Measurements from ENCODE around the gene PYCR2.
"Not testable (repeated sequence)": the region's sequence is repeated elsewhere in the genome, so short reads cannot be mapped to it uniquely, and the experiment has no call there.

PYCR2 gene

GRCh38 chr1:225923692-225924555 lies at the start of gene PYCR2:
Gene PYCR2, minus strand, starts transcription at chr1:225924250. Its CDS starts 140 bp downstream, at chr1:225924110.
- no peak for TF ChIP-seq CTCF (IDR thresholded peaks at IDR 0.05; ENCODE audit: insufficient read depth, low read depth, low read length, missing control alignments)
- peak; percentile 96 for DNase-seq (ENCODE audit: low read depth)

GRCh38 chr1:225973158-225973557 lies 49.1 kb upstream of the PYCR2 start:
- DNase-seq (ENCODE audit: low read depth): peak; percentile 48
- no peak for TF ChIP-seq CTCF (IDR thresholded peaks at IDR 0.05; ENCODE audit: insufficient read depth, low read depth, low read length, missing control alignments)
- H3K4me3 ChIP-seq (ENCODE audit: low read length): no peak overlapping the region

More at GRCh38 chr1:225923692-225924555, at the start of gene PYCR2:
- H3K4me3 ChIP-seq (ENCODE audit: low read length): peak within 1 kb of the TSS; percentile 74

GRCh38 chr1:225972344-225973152 lies 48.5 kb upstream of the PYCR2 start:
- H3K4me3 ChIP-seq (ENCODE audit: low read length): no peak overlapping the region
- no peak for TF ChIP-seq CTCF (IDR thresholded peaks at IDR 0.05; ENCODE audit: insufficient read depth, low read depth, low read length, missing control alignments)
- no peak for DNase-seq (ENCODE audit: low read depth)

- H3K4me3 ChIP-seq (ENCODE audit: low read length); DNase-seq (ENCODE audit: low read depth): not testable (repeated sequence)
These were observed 46.6 kb upstream of the PYCR2 start for GRCh38 chr1:225970592-225971157.

GRCh38 chr1:225969751-225970150 lies 45.7 kb upstream of the PYCR2 start:
- not testable (repeated sequence) for H3K4me3 ChIP-seq (ENCODE audit: low read length); DNase-seq (ENCODE audit: low read depth)

GRCh38 chr1:225965231-225965630 lies 41.2 kb upstream of the PYCR2 start:
- no peak for DNase-seq (ENCODE audit: low read depth)
- TF ChIP-seq CTCF (IDR thresholded peaks at IDR 0.05; ENCODE audit: insufficient read depth, low read depth, low read length, missing control alignments): no peak
- H3K4me3 ChIP-seq (ENCODE audit: low read length): no peak overlapping the region

DNA sequence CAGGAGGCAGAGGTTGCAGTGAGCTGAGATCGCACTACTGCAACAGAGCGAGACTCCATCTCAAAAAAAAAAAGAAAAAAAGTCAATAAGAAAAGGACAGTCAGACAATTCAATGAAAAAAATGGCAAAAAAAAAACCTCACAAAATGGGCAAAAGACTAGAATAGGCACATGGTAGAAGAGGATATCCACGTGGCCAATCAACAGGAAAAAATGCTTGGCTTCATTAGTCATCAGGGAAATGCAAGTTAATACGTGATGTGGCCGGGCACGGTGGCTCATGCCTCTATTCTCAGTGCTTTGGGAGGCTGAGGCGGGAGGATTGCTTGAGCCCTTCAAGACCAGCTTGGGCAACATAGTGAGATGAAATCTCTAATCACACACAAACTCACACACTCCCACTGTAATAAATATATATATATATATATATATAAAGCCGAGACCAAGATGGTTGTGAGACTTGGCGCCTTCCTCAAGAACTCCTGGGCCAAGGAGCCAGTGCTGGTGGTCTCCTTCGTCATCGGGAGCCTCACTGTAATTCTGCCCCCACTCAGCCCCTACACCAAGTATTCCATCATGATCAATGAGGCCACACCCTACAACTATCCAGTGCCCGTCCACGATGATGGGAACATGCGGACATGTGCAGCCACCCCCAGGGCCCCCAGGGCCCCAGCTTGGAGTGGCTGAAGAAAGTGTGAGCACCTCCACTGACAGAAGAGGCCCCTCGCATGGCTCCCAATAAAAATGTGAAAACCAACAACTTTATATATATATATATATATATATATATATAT lies 39.9 kb upstream of the PYCR2 start:
- no peak overlapping the region for H3K4me3 ChIP-seq (ENCODE audit: low read length)
- DNase-seq (ENCODE audit: low read depth): peak; percentile 83
- no peak for TF ChIP-seq CTCF (IDR thresholded peaks at IDR 0.05; ENCODE audit: insufficient read depth, low read depth, low read length, missing control alignments)
